Measurements from ENCODE around the gene GLB1L2. TPM values are rescaled to one million over a fixed set of nuclear protein-coding genes. Genes with fewer than 3 reads are reported as not detected.

Gene GLB1L2
- polyA plus RNA-seq, 1 of the 3 experiments (the other 2 are of a cell fraction): 3.4 TPM

DNA sequence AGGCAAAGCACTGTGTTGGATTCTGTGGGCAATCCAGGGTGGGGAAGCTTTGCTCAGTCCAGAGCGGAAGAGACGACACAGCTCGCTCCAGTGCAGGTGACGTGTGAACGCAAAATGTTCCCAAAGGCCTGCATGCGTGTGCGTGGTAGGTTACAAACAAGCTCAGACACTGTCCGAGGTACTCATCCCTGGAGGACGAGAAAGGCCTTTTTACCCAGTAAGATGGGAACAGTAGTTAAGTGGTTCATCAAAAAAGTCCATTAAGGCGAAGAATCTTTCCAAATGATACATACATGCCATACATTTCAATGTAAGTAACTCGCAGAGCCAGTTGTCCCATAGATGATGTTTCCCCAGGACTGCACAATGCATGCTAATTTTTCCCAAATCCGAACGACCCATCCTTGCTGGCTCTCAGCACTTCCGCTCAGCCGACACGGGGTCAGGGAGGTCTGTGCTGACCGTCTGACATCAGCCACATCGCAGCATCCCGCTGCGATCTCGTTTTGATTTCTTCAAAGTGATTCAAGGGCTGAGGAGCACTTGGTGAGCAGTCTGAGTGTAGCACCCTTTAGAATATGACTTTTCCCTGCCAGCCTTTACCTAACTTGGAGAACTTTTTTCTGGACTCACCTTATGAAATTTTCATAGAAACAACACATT, 61.3 kb downstream of the GLB1L2 start:
- Histone ChIP-seq H3F3A (replicated peaks; ENCODE audit: insufficient read depth) (no peaks in the 10 kb centered on the region), H3K4me1 (ENCODE audit: control insufficient read depth in 1 of 2, insufficient read depth in 2 of 2, low read depth in 1 of 2, low read length in 1 of 2) (peaks cover 0 to 9% of the 10 kb centered on the region in 2 experiments; a peak in 1 of 4 replicates), H3K4me3 (ENCODE audit: low read depth in 2 of 2, low read length in 1 of 2) (no peak overlapping the region), H2AFZ (ENCODE audit: low read depth) (no peak overlapping the region), H4K20me1 (ENCODE audit: insufficient read depth) (no peaks in the 10 kb centered on the region), H3K9me3 (no peaks in the 10 kb centered on the region), H3K79me2 (ENCODE audit: insufficient read depth) (no peaks in the 10 kb centered on the region), H3K9ac (no peak overlapping the region), H3K4me2 (no peak overlapping the region), H3K36me3 (replicated peaks in 1 of 2; ENCODE audit: control insufficient read depth in 1 of 2, insufficient read depth in 2 of 2, low read length in 1 of 2) (no peaks in the 10 kb centered on the region), H3K27ac (ENCODE audit: low read depth in 2 of 2, low read length in 1 of 2) (no peak overlapping the region), H3K9me2 (no peaks in the 10 kb centered on the region), H3K27me3 (ENCODE audit: insufficient read depth) (no peaks in the 10 kb centered on the region)
- TF ChIP-seq FOXM1 (IDR thresholded peaks at IDR 0.05; ENCODE audit: low read depth) (no peak), POLR2AphosphoS5 (IDR thresholded peaks at IDR 0.05; ENCODE audit: low read depth, low read length) (no peak), EZH2phosphoT487 (IDR thresholded peaks at IDR 0.05; ENCODE audit: borderline replicate concordance, low read depth) (no peak), TEAD4 (IDR thresholded peaks at IDR 0.05; ENCODE audit: borderline replicate concordance, insufficient read depth) (no peak), TCF12 (IDR thresholded peaks at IDR 0.05) (no peak), RFX5 (IDR thresholded peaks at IDR 0.05; ENCODE audit: low read length) (no peak), NFIC (IDR thresholded peaks at IDR 0.05; ENCODE audit: borderline replicate concordance) (no peak), FOXJ3 (CRISPR knock-in tag; IDR thresholded peaks at IDR 0.05) (no peak), EP300 (IDR thresholded peaks at IDR 0.05; ENCODE audit: borderline replicate concordance in 1 of 2, low read depth in 1 of 2, low read length in 1 of 2) (no peak)
- TF ChIP-seq, protein P1, sequence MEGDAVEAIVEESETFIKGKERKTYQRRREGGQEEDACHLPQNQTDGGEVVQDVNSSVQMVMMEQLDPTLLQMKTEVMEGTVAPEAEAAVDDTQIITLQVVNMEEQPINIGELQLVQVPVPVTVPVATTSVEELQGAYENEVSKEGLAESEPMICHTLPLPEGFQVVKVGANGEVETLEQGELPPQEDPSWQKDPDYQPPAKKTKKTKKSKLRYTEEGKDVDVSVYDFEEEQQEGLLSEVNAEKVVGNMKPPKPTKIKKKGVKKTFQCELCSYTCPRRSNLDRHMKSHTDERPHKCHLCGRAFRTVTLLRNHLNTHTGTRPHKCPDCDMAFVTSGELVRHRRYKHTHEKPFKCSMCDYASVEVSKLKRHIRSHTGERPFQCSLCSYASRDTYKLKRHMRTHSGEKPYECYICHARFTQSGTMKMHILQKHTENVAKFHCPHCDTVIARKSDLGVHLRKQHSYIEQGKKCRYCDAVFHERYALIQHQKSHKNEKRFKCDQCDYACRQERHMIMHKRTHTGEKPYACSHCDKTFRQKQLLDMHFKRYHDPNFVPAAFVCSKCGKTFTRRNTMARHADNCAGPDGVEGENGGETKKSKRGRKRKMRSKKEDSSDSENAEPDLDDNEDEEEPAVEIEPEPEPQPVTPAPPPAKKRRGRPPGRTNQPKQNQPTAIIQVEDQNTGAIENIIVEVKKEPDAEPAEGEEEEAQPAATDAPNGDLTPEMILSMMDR (IDR thresholded peaks at IDR 0.05): no peak
- TF ChIP-seq, protein P2, sequence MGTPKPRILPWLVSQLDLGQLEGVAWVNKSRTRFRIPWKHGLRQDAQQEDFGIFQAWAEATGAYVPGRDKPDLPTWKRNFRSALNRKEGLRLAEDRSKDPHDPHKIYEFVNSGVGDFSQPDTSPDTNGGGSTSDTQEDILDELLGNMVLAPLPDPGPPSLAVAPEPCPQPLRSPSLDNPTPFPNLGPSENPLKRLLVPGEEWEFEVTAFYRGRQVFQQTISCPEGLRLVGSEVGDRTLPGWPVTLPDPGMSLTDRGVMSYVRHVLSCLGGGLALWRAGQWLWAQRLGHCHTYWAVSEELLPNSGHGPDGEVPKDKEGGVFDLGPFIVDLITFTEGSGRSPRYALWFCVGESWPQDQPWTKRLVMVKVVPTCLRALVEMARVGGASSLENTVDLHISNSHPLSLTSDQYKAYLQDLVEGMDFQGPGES (IDR thresholded peaks at IDR 0.05; ENCODE audit: low read depth, low read length): no peak
- TF ChIP-seq, protein P3, sequence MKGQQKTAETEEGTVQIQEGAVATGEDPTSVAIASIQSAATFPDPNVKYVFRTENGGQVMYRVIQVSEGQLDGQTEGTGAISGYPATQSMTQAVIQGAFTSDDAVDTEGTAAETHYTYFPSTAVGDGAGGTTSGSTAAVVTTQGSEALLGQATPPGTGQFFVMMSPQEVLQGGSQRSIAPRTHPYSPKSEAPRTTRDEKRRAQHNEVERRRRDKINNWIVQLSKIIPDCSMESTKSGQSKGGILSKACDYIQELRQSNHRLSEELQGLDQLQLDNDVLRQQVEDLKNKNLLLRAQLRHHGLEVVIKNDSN (IDR thresholded peaks at IDR 0.05; ENCODE audit: borderline replicate concordance, low read depth): no peak
- TF ChIP-seq, protein P4, sequence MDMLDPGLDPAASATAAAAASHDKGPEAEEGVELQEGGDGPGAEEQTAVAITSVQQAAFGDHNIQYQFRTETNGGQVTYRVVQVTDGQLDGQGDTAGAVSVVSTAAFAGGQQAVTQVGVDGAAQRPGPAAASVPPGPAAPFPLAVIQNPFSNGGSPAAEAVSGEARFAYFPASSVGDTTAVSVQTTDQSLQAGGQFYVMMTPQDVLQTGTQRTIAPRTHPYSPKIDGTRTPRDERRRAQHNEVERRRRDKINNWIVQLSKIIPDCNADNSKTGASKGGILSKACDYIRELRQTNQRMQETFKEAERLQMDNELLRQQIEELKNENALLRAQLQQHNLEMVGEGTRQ (IDR thresholded peaks at IDR 0.05; ENCODE audit: borderline replicate concordance, low read depth, low read length): no peak
- TF ChIP-seq, protein P5, sequence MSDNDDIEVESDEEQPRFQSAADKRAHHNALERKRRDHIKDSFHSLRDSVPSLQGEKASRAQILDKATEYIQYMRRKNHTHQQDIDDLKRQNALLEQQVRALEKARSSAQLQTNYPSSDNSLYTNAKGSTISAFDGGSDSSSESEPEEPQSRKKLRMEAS (IDR thresholded peaks at IDR 0.05; ENCODE audit: low read depth): no peak
- WGBS (ENCODE audit: low lambda C conversion rate): 60% methylated on average over 21 of the region's 21 CpGs
- ChIA-PET CTCF (interaction anchor here (0.7 to 1.6 kb wide), 4 partner anchors 147 to 334 kb away, joined by 3 to 4 read pairs (median 3); no protein-coding TSS in a partner anchor), POLR2A (no interaction called here)
- no peak for DNase-seq
